GM19438 (cell line): ENCODE data around the gene TET2.

ENCODE experiments used
- ATAC-seq: cut with Tn5 transposase; IDR thresholded peaks from one replicate; pipeline ENCODE4 v1.9.1; 2021; ENCODE audit warnings: low read depth; ENCODE audit not compliant: unreplicated experiment

Gene TET2

DNA sequence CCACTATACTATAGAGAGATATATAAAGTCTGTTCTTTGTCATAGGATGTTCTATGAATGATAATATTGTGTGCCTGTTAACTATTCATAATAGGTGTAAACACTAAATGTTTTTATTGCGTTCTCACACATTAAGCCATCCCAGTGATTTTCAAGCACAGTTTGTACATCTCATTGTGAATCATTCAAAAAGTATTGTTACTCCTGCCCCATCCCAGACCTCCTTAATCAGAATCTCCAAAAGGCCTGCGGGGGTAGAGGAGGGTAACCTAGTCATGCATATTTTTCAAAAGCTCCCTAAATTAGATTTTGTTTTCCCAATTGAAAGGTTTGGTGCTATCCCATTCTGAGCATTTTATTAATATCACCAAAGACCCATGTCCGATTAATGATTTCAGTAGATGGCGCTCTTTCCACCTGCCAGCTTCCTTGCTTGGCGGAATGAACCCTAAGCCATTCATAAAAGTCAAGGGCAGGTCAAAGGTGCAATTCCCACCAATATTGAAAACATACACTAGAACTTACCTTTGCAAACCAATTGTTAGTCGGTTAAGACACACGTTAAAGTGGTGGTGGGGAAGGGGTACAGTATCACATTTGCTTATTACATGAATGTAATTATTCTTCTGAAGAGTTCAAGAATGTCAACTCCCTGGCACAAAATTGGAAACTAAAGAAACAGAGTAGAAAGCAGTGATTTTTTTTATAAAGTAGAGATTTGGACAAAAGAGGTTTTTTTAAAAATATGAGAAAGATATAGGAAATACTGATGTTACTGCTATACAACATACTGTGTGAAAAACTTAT lies 5.8 kb upstream of the TET2 start:
- ATAC-seq = no peak

DNA sequence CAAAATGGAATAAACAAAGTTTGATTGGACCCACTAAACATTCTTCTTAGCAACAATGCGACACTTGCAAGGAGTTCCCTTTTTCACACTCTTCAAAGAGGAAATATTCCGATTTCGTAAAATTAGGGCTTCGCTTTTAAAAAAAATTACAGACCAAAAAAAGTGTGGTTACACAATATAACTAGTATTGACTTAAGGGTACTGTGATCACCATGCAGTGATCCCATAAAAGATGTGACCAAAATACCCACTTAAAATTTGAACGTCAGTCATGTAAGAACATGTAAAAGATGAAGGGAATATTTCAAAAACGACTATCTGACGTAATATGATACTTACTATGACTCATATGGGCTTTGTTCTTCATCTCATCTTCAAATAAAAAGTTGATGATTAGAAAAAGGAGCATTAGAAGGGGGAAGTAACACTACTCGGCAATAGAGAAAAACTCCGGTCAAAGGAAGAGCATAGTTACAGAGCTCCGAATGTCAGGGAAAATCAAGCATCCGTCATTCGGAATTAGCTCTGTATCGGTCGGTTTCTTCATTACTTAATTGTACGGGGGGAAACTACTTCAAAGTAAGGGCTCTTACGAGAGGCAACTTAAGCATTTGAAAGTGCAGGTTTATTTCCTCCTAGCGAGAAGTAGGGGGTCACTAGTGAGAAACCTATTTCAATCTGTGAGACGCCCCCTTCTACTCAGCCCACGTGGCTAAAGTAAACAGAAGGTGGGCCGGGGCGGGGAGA lies 1.3 kb upstream of the TET2 start:
- ATAC-seq = peak; percentile 1

DNA sequence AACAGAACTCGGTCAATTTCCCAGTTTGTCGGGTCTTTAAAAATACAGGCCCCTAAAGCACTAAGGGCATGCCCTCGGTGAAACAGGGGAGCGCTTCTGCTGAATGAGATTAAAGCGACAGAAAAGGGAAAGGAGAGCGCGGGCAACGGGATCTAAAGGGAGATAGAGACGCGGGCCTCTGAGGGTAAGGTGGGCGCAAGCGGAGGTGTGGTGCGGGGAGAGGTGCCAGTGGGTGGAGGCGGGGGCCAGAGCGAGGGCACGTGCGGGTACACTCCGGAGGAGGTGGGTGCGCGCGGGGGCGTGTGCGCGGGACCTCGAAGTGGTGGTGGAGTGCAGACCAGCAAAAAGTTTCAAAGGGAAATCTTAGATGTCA lies 787 bp upstream of the TET2 start:
- ATAC-seq = peak; percentile 19

DNA sequence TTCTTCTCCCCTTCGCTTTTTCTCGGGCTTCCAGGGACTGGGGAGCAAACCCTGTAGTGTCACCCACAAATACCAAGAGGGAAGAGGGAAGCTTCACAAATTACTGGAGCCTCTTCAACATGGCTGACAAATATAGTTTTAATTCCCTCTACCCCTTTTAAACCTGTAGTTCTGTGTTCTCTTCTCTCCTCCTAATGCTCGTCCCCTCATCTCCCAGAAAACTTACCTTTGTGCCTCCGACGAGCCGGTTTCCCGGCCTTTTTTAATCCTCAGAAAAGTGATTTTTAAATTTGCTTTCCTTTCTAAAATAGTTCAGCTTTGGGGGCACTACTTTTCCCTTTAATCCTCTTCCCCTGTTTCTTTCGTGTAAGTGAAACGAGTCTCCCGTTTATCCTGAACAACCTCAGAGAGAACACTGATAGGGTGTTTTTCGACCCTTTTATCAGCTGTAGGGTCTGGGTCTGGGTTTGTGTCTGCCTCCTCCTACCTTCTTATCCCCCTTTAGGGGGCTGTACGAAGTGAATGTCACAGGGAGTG lies 408 bp downstream of the TET2 start:
- ATAC-seq = peak; percentile 8

DNA sequence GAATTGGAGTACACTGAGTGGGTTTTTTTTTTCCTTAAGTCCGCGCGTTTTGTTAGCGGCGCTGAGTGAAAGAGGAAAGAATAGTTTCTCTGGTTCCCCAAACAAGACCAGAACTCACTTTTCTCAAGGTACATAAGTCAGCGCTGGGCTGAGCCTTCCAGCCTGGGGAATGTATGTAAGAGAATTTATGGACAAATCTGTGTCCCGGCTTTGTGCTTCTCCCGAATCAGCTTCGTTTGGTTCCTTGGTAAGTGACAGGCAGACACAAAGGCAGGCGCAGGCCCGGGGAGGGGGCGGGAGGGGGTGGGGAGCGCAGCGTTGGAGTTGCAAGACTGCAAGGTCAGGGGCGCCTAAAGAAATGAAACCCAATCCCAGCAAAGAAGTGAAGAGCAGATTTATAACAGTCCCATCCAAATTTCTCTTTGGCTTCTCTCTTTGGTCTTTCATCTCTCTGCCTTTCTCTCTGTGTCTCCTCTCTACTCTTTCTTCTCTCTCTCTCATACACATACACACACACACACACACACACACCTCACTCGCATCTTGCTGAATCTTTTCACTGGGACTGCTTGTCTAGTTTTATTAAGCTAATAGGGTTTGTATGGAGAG lies 981 bp downstream of the TET2 start:
- ATAC-seq = no peak

DNA sequence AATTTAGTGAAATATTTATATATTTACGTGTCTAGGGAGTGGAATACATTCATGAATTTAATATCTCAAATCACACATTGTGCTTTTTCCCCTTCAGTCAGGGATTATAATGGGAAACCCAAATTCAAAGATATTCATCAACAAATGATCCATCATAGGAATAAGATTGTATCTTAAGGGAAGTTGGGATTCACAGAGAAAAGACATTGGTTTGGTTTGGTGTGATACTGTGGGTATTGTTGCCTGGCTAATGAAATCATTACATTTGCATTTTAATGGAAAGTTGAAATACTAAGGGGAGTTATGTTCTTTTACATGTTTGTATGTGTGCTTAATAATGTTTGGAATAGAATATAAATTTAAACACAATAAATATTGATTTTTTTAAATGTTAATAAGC lies 1.7 kb downstream of the TET2 start:
- ATAC-seq = no peak

DNA sequence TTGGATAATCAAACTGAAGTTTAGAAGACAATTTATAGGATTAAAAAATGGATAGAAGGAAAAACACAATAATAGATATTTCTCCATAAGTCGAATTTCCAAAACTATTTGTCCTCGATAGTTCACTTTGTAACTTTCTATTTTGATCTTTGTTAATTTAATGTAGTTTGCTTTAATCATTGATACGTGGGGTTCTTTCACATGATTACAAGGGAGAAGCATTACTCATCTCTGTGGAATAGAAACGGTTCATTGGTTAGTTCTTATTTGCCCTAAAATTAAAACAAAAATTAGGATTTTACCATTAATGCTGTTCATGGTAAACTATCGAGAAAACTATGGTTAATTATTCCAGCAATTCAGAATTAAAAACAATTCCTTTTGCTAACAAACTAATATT lies 2.1 kb downstream of the TET2 start:
- ATAC-seq = no peak

DNA sequence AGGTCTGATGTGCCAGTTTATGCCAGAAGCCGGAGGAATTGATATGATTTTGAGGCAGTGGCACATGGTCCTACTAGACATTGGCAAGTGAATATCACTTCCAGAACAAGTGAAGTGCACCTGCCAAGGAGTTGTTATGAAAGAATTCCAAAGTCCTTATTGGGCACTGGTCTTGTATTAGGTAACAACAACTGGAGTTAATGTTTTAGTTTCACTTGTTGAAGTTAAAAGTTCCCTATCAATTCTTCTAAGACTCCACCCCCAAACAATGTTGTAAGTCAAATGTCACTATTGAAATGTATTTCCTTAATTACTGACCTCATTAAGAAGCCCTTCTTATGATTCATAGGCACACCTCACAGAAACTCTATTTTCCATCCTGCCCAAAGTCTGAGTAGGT lies 3.1 kb downstream of the TET2 start:
- no peak for ATAC-seq

DNA sequence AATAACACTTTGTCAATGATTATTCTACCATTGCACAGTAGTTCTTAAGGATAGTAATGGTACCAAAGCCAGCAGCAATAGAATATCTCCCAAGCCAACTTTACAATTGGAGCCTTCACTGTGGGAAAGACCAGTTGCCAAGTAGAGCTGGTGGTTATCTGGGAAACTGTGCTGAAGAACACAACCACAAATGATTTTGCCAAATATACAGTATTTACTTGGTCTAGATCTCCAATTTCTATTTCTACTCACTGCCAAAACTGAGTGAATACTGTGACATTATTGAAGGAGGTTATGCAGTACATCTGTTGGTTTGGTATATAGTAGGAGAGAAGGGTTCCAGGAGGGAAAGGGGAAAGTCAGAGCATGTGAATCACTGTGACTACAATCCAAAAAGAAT lies 3.8 kb downstream of the TET2 start:
- ATAC-seq = no peak

DNA sequence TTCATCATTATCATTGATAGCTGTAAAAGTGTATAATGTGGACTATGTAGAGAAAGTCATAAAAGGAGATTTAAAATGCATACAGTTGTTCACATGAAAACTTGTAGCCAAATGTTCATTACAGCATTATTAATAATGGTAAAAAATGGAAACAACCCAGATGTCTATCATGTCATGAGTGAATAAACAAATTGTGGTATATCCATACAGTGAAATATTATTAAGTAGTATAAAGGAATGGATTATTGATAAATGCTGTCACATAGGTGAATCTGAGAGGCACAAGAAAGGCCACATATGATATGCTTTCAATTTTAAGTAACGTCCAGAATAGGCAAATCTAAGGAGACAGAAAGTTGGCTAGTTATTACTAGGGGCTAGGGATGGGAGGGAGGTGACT lies 7.1 kb downstream of the TET2 start:
- ATAC-seq = no peak

DNA sequence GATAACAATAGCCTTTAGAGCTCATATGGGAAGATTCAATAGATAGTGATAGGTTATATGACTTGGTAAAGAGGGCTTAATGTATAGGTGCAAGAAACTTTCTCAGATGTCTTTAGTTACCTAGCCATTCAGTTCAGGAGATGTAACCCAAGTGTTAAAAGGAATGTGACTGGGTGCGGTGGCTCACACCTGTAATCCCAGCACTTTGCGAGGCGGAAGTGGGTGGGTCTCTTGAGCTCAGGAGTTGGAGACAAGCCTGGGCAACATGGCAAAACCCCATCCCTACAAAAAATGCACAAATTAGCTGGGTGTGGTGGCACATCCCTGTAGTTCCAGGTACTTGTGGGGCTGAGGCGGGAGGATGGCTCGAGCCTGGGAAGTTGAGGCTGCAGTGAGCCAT lies 7.9 kb downstream of the TET2 start:
- no peak for ATAC-seq

DNA sequence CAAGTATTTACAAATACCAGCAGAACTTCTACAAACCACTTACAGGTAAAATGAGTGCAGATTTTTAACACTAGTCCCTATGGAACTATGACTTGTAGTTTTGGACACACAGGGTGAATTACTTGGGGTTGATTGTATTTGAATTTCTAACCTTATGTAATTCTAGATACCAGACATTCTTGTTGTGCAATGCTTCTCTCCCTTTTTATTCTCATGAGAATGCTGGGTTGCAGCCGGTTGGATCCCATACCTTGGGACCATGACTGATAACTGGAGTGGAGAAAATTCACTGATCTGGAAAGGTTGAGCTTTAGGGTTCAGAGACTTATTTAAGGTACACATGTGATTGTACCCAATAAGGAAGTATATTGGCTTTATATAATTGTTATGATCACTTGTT lies 8.8 kb downstream of the TET2 start:
- no peak for ATAC-seq

DNA sequence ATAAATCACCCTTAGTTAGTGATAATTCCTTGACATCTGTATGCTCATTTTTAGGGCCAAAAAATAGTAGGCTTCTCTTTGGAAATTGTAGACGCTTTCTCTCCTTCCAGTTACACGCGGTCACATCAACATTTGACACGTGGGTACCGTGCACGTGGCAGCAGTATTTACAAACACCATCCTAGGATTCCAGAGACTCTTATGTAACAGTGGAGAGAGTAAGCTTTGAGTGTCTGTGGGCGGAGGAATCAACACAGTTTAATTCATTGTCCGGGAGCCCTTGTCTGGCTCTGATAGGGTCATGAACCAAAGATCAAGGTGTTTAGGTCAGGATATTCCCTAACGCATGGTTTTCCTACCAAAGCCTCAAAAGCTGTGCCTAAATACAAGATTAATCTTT lies 12.2 kb downstream of the TET2 start:
- ATAC-seq = no peak

DNA sequence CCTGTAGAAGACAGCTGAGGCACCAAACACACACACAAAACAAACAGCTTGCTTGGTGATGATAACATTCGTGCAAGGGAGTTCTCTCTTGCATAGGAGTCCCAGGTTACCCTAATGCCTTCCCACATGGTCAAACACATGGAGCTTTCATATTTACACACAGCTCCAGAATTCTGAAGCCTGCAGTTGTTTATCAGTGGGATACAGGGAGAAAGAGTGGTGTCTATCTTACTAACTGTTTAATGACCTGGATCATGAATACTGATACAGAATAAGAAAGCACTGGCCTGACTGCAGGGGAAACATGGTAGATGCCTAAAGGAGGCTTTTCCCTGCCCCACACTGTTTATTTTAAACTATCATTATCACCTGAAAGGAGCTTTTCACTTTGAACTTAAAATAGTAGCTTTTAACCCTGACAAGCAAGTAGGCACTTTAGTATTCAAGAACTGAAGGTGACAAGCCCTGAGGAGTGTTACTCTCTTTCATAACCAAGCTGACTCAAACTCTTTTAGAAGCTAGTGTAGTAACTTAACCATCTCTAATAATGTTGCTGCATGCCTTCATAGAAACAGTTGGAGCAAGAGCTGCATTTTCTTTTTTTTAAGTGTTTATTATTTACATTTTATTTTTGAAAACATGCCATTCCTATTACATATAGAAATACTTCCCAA lies 15.6 kb downstream of the TET2 start:
- ATAC-seq = no peak

DNA sequence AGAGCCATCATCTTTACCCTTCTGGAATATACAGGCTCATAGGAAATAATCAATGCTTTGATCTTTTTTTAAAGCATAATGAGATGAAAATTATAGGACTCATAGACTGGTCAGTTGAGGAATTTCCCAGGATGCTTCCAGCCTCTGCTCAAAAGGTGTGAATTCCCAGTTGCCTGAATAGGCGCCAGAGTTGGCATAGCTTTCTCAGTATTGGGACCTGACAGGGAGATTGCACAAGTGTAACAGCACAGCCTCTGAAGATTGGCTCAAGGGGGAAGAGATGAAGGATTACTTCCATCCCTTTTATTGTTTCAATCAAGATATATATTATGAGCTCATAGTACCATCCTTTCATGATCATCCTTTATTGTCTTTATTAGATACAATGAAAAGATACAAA lies 17.9 kb downstream of the TET2 start:
- no peak for ATAC-seq

DNA sequence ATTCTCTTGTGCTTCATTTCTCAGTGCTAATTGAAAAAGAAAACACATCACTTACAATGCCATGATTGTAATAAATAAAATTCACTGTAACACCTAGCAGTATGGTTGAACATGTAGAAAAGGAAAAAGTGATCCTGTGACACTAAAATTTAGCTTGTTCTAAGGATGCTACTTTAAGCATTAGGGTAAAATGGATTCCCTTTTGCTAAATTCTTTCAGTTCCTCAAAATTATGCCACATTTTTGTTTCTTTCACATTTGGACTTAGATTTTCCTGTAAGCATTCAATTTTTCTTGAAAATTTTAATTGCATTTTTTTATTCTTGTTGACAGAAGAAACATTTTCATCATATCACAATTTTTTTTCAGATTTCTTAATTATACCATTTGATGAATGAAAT lies 19.4 kb downstream of the TET2 start:
- no peak for ATAC-seq

DNA sequence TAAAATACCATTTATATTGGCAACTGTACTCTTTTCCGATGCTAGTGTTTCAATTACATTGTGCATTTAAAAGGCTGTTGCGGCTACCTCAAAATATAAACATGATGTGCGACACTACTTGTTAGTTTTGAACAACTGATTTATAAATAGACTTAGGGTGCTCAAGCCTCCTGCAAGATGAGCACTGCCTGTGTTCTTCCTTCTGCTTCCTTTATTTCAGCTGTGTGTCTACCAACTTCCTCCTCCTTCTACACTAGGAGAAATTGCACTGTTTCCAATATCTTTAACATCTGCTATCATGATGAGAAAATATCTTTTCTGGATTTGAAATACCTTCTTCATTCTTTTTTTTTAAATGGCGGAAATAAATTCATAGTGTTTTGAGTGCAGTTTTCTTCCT lies 24.0 kb downstream of the TET2 start:
- ATAC-seq = no peak

DNA sequence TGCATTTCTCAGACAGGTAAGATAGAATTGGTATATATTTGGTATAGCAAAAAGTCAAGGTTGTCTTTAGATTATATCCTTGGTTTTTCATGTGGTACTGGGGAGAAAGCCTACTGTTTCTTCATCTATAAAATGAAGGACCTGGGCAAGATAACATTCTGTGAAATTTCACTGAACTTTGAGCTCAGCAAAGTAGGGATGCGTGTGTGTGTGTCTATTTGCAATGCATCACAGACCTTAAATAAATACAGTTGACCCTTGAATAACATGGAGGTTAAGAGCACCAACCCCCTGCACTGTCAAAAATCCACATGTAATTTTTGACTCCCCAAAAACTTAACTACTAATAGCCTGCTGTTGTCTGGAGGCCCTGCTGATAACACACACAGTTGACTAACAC lies 25.2 kb downstream of the TET2 start:
- ATAC-seq = no peak

DNA sequence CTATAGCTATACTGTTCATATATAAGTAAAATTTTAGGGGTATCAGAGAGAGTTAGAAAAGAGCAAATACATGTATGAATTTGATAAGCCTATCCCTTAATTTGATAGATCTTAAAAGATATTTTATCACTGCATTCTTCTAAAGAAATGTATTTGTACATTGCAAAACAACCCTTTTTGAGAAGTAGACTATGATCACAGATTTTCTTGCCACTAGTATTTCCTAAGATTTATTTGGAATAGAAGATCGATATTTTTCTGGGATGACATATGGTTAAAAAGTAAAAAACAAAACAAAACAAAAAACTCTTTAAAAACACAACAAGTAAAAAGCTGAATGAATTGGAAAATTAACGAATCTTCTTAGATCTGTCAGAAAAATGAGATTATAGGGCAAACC lies 27.4 kb downstream of the TET2 start:
- ATAC-seq = no peak

DNA sequence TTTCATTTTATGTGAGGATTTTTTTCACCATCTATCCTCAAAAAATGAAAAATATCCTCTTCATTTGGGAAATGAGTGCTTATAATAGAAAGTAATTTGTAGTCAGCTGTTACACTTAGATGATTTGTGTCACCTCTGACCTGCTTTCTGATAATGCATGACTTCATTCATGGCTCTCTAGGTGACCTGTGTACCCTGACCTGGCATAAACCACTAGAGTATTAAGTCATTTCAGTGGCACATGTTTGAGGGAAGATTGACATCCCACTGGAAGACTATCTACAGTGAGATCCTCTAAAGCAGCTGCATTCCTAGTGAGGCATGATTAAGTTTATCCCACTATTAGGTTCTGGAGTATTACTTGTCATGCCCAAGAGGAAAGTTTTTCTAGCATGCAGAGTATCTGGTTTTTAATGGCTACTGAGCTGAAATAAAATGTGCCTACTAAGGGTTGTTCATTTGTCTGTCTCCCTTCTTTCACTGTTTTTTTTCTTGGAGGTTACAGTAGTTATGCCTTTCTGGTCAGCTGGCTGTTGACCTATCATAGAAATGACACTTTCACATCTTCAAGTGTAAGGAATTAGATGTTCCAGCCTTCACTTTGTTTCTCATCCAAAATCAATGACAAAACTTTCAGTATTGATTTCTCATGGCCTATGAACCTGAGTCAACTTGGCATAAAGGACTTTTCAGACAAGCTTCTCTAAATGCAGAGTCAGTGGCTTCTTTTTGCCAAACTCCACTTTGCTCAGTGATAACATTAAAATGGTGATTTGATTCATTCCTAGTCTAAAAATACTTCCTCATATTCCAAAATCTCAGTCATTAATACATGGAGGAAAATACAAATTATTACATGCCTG lies 33.1 kb downstream of the TET2 start:
- ATAC-seq = no peak
